Body of pancreas (tissue), 4 donors: ENCODE data around the gene MARCHF4. TPM values are rescaled to one million over a fixed set of nuclear protein-coding genes. Genes with fewer than 3 reads are reported as not detected.

Experiments
- ATAC-seq: fragments of 150-250 bp; one replicate; pipeline ENCODE4 v1.9.1; 2016
- DNase-seq, 4 donors: peaks; one replicate each; pipeline ENCODE4 v3.0.0-alpha.2; 2019
- H3K27ac ChIP-seq, 4 donors: fragments of 200-600 bp; sonication (generic); 1 replicate in 3 of 4; 2 replicates in 1 of 4; pipeline versions ENCODE4 v1.5.1 to v1.6.1; 2016 to 2019; ENCODE audit warnings: mild to moderate bottlenecking in 1 of 4, mixed read lengths in 1 of 4, moderate library complexity in 1 of 4
- H3K27me3 ChIP-seq, 2 donors: fragments of 200-600 bp; sonication (generic); one replicate each; pipeline ENCODE4 v1.6.0; 2016; ENCODE audit warnings: mild to moderate bottlenecking in 1 of 2
- H3K36me3 ChIP-seq, 2 donors: fragments of 200-600 bp; sonication (generic); replicated peaks in 1 of 2; 2 replicates each; pipeline ENCODE4 v1.5.1; 2016; ENCODE audit warnings: low read depth in 2 of 2; ENCODE audit not compliant: insufficient read depth in 1 of 2
- H3K4me1 ChIP-seq: fragments of 200-600 bp; sonication (generic); one replicate; pipeline ENCODE4 v1.6.0; 2016
- H3K4me3 ChIP-seq, 2 donors: fragments of 200-600 bp; sonication (generic); 1 replicate in 1 of 2; 2 replicates in 1 of 2; pipeline ENCODE4 v1.5.1; 2016 to 2019
- H3K9me3 ChIP-seq, 3 donors: fragments of 200-600 bp; sonication (generic); 1 replicate in 2 of 3; 2 replicates in 1 of 3; pipeline ENCODE4 v1.5.1; 2016
- CTCF ChIP-seq, 7 experiments: fragments of 450-650 bp in 4 of 7; fragments of 200-600 bp in 3 of 7; sonication (generic) in 3 of 7; IDR thresholded peaks; one replicate each; pipeline ENCODE4 v1.5.1; 2016 to 2019; ENCODE audit warnings: antibody characterized with exemption in 7 of 7
- POLR2A ChIP-seq, 3 donors: fragments of 450-650 bp; IDR thresholded peaks; one replicate each; pipeline ENCODE4 v1.6.1; 2016; ENCODE audit warnings: antibody characterized with exemption in 3 of 3, mild to moderate bottlenecking in 2 of 3
- WGBS, 2 donors: methylation state at CpG; one replicate each; pipeline ENCODE4 v1.1.5; 2017; 5-methylcytosine and 5-hydroxymethylcytosine counted together
- intact Hi-C: fragments of 100-400 bp; cut with DNase I; formaldehyde crosslinking; loops from one replicate; pipeline ENCODE4 v1.15.1; 2023
- total RNA-seq, 2 donors: library from RNA; depleted of rRNA; stranded (reverse); fragments of >200 nt; gene quantifications; one replicate each; pipeline ENCODE4 v1.1.0, GENCODE V29; 2016

MARCHF4 gene
- 1 to 10 TPM in 1 of 2 donors, under 1 TPM in 1; 0.52 to 2.6 TPM for total RNA-seq

GRCh38 chr2:216371721-216372702 is at the start of gene MARCHF4:
MARCHF4 (minus strand) TSS chr2:216372483; CDS start chr2:216370260, 2,223 bp downstream.
- H3K36me3 ChIP-seq, result no peaks in the 10 kb centered on the region
- no peak within 1 kb of the TSS for H3K4me3 ChIP-seq
- no peak within 1 kb of the TSS for H3K27ac ChIP-seq
- WGBS, 2 donors, result 2% methylated on average over 44 to 59 of the region's 60 CpGs
- DNase-seq (peak; percentile 55 to 75 (median 66)), ATAC-seq (peak; percentile 87)
- peaks cover 0 to 15% of the 10 kb centered on the region in 2 donors for H3K27me3 ChIP-seq
- intact Hi-C loops, result no loop called here
- peaks cover 16% of the 10 kb centered on the region for H3K4me1 ChIP-seq
- TF ChIP-seq POLR2A (IDR thresholded peaks at IDR 0.05), result peak in 1 of 3 donors; percentile 29
- no peak for TF ChIP-seq CTCF (IDR thresholded peaks at IDR 0.05)
- H3K9me3 ChIP-seq, result no peaks in the 10 kb centered on the region

- intact Hi-C loops, result no loop called here
- Histone ChIP-seq H3K9me3 (no peaks in the 10 kb centered on the region), H3K27me3 (no peaks in the 10 kb centered on the region), H3K4me1 (no peaks in the 10 kb centered on the region), H3K36me3 (peaks cover 12 to 15% of the 10 kb centered on the region in 2 donors), H3K27ac (no peak overlapping the region), H3K4me3 (no peak overlapping the region)
- WGBS, 2 donors, result 89 to 96% methylated on average over 9 of the region's 9 CpGs
- ATAC-seq, result no peak
- TF ChIP-seq CTCF (IDR thresholded peaks at IDR 0.05) (no peak), POLR2A (IDR thresholded peaks at IDR 0.05) (no peak)
- no peak for DNase-seq
Observed at GRCh38 chr2:216420367-216421101, 48.3 kb upstream of the MARCHF4 start.

- no peak for TF ChIP-seq POLR2A (IDR thresholded peaks at IDR 0.05)
- TF ChIP-seq CTCF (IDR thresholded peaks at IDR 0.05), result no peak
- WGBS, 2 donors, result 79 to 80% methylated on average over 1 of the region's 1 CpG
- Histone ChIP-seq H3K9me3 (no peaks in the 10 kb centered on the region), H3K36me3 (peaks cover 2 to 8% of the 10 kb centered on the region in 2 donors), H3K27ac (no peak overlapping the region), H3K4me1 (no peaks in the 10 kb centered on the region), H3K4me3 (no peak overlapping the region), H3K27me3 (no peaks in the 10 kb centered on the region)
- no peak for DNase-seq
- ATAC-seq, result no peak
- intact Hi-C loops, result no loop called here
Observed at GRCh38 chr2:216418981-216419380, 46.7 kb upstream of the MARCHF4 start.

GRCh38 chr2:216416571-216417307 is 44.5 kb upstream of the MARCHF4 start:
- ATAC-seq (no peak), DNase-seq (no peak)
- H3K36me3 ChIP-seq, result no peaks in the 10 kb centered on the region
- no peak overlapping the region for H3K27ac ChIP-seq
- 83% methylated on average over 6 of the region's 6 CpGs for WGBS, 2 donors
- H3K27me3 ChIP-seq, result no peaks in the 10 kb centered on the region
- no peak for TF ChIP-seq POLR2A (IDR thresholded peaks at IDR 0.05)
- no peak for TF ChIP-seq CTCF (IDR thresholded peaks at IDR 0.05)
- no peaks in the 10 kb centered on the region for H3K9me3 ChIP-seq
- H3K4me3 ChIP-seq, result no peak overlapping the region
- intact Hi-C loops, result no loop called here
- H3K4me1 ChIP-seq, result peaks cover 14% of the 10 kb centered on the region
